BE2C (cell line): ENCODE results near the gene TMEM186.

ENCODE experiments used
- DNase-seq: peaks from one replicate; pipeline ENCODE4 v3.0.0-alpha.2; 2020
- H3K27me3 ChIP-seq: fragments of 250-450 bp; sonication (Bioruptor Pico); 2 replicates; pipeline ENCODE4 v1.5.1; 2020; ENCODE audit warnings: mild to moderate bottlenecking
- H3K36me3 ChIP-seq: fragments of 250-450 bp; sonication (Bioruptor Pico); 2 replicates; pipeline ENCODE4 v1.5.1; 2020; ENCODE audit warnings: mild to moderate bottlenecking
- H3K4me1 ChIP-seq: fragments of 250-450 bp; sonication (Bioruptor Pico); 2 replicates; pipeline ENCODE4 v1.5.1; 2020
- H3K4me3 ChIP-seq: 2 replicates; pipeline ENCODE4 v1.5.1; 2011; ENCODE audit warnings: low read depth, low read length
- H3K9me3 ChIP-seq: fragments of 250-450 bp; sonication (Bioruptor Pico); 2 replicates; pipeline ENCODE4 v1.5.1; 2020
- TF ChIP-seq, protein P1 (sequence below): IDR thresholded peaks from 2 replicates; pipeline ENCODE4 v1.5.1; 2012; ENCODE audit warnings: mild to moderate bottlenecking, low read depth, low read length

The TMEM186 gene

GRCh38 chr16:8762254-8762653, 35.2 kb downstream of the TMEM186 start:
- H3K4me1 ChIP-seq: peaks cover 2% of the 10 kb centered on the region; the same call in 1 of the 2 replicates
- no peaks in the 10 kb centered on the region for H3K9me3 ChIP-seq
- TF ChIP-seq, protein P1, sequence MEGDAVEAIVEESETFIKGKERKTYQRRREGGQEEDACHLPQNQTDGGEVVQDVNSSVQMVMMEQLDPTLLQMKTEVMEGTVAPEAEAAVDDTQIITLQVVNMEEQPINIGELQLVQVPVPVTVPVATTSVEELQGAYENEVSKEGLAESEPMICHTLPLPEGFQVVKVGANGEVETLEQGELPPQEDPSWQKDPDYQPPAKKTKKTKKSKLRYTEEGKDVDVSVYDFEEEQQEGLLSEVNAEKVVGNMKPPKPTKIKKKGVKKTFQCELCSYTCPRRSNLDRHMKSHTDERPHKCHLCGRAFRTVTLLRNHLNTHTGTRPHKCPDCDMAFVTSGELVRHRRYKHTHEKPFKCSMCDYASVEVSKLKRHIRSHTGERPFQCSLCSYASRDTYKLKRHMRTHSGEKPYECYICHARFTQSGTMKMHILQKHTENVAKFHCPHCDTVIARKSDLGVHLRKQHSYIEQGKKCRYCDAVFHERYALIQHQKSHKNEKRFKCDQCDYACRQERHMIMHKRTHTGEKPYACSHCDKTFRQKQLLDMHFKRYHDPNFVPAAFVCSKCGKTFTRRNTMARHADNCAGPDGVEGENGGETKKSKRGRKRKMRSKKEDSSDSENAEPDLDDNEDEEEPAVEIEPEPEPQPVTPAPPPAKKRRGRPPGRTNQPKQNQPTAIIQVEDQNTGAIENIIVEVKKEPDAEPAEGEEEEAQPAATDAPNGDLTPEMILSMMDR: no peak
- H3K4me3 ChIP-seq: no peak overlapping the region
- no peaks in the 10 kb centered on the region; the same call in 1 of the 2 replicates for H3K36me3 ChIP-seq
- H3K27me3 ChIP-seq: no peaks in the 10 kb centered on the region
- DNase-seq: no peak

- no peak for DNase-seq
- Histone ChIP-seq H3K9me3 (no peaks in the 10 kb centered on the region), H3K4me1 (peaks cover 2% of the 10 kb centered on the region; the same call in 1 of the 2 replicates), H3K4me3 (no peak overlapping the region), H3K36me3 (no peaks in the 10 kb centered on the region; the same call in 1 of the 2 replicates), H3K27me3 (no peaks in the 10 kb centered on the region)
- TF ChIP-seq, protein P1: no peak
Measured at GRCh38 chr16:8761078-8761477, 36.4 kb downstream of the TMEM186 start.

- H3K4me3 ChIP-seq: no peak overlapping the region
- H3K36me3 ChIP-seq: no peaks in the 10 kb centered on the region; the same call in 1 of the 2 replicates
- H3K9me3 ChIP-seq: no peaks in the 10 kb centered on the region
- no peak for DNase-seq
- no peaks in the 10 kb centered on the region for H3K27me3 ChIP-seq
- TF ChIP-seq, protein P1: no peak
- no peaks in the 10 kb centered on the region for H3K4me1 ChIP-seq
Measured at GRCh38 chr16:8760021-8760420, 37.4 kb downstream of the TMEM186 start.

GRCh38 chr16:8758022-8758421, 39.4 kb downstream of the TMEM186 start:
- H3K9me3 ChIP-seq: no peaks in the 10 kb centered on the region
- no peaks in the 10 kb centered on the region for H3K27me3 ChIP-seq
- no peak for DNase-seq
- no peak overlapping the region for H3K4me3 ChIP-seq
- H3K36me3 ChIP-seq: no peaks in the 10 kb centered on the region; the same call in 1 of the 2 replicates
- TF ChIP-seq, protein P1: no peak
- H3K4me1 ChIP-seq: no peaks in the 10 kb centered on the region

DNA sequence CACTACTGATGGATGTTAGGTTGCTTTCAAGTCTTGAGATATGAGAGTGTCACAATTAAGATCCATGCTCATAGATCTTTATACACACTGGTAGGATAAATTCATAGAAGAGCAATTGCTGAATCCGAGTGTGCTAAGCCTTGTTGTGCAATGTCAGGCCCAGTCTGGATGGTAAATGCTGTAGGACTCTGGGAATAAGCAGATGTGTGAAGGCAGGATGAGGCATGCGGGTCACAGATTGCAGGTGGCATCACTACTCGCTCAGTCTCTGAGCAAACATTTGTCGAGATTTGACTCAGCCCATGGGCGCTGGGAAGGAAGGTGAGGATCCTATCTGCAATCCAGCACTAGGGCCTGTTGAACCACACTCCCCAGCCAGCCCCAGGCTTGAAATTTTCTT, 40.7 kb downstream of the TMEM186 start:
- DNase-seq: no peak
- TF ChIP-seq, protein P1: no peak
- no peaks in the 10 kb centered on the region for H3K9me3 ChIP-seq
- no peaks in the 10 kb centered on the region for H3K27me3 ChIP-seq
- no peaks in the 10 kb centered on the region for H3K4me1 ChIP-seq
- H3K4me3 ChIP-seq: no peak overlapping the region
- H3K36me3 ChIP-seq: no peaks in the 10 kb centered on the region; the same call in 1 of the 2 replicates

GRCh38 chr16:8753416-8754054, 43.9 kb downstream of the TMEM186 start:
- no peak for DNase-seq
- Histone ChIP-seq H3K4me1 (no peaks in the 10 kb centered on the region), H3K9me3 (no peaks in the 10 kb centered on the region), H3K4me3 (no peak overlapping the region), H3K27me3 (no peaks in the 10 kb centered on the region), H3K36me3 (no peaks in the 10 kb centered on the region; the same call in 1 of the 2 replicates)
- TF ChIP-seq, protein P1: no peak
